Right atrium auricular region (tissue), 2 donors: Measurements from ENCODE around the gene CNTN5. TPM values are rescaled to one million over a fixed set of nuclear protein-coding genes. Genes with fewer than 3 reads are reported as not detected.

ENCODE experiments used
- DNase-seq: peaks from one replicate; pipeline ENCODE4 v3.0.0-alpha.2; 2019; ENCODE audit warnings: low spot score
- H3K27ac ChIP-seq, 2 donors: fragments of 200-600 bp; sonication (generic); 1 replicate in 1 of 2; 2 replicates in 1 of 2; pipeline ENCODE4 v1.5.1; 2016 to 2019
- H3K27me3 ChIP-seq, 2 donors: fragments of 200-600 bp; sonication (generic); one replicate each; pipeline versions ENCODE4 v1.5.1 to v1.6.0; 2017 to 2019
- H3K36me3 ChIP-seq: fragments of 200-600 bp; sonication (generic); one replicate; pipeline ENCODE4 v1.5.1; 2016
- H3K4me1 ChIP-seq, 2 donors: fragments of 200-600 bp; sonication (generic); one replicate each; pipeline versions ENCODE4 v1.5.1 to v1.6.0; 2017 to 2019
- H3K4me3 ChIP-seq, 2 donors: fragments of 200-600 bp; sonication (generic); 1 replicate in 1 of 2; 2 replicates in 1 of 2; pipeline ENCODE4 v1.5.1; 2017 to 2019; ENCODE audit warnings: mild to moderate bottlenecking in 1 of 2, moderate library complexity in 1 of 2
- H3K9me3 ChIP-seq, 2 donors: fragments of 200-600 bp; sonication (generic); one replicate each; pipeline ENCODE4 v1.5.1; 2019
- CTCF ChIP-seq, 2 donors: fragments of 200-600 bp; sonication (generic); IDR thresholded peaks; one replicate each; pipeline ENCODE4 v1.5.1; 2019; ENCODE audit warnings: antibody characterized with exemption in 2 of 2
- total RNA-seq, 2 donors: library from RNA; depleted of rRNA; stranded (reverse); fragments of >200 nt; gene quantifications; one replicate each; pipeline ENCODE4 v1.1.0, GENCODE V29; 2016

Gene CNTN5
- total RNA-seq, 2 donors from 2014 or later: not detected

- H3K27me3 ChIP-seq: no peaks in the 10 kb centered on the region
- no peak overlapping the region for H3K4me3 ChIP-seq
Observed at GRCh38 chr11:100354736-100355135, 1334.0 kb downstream of the CNTN5 start.

DNA sequence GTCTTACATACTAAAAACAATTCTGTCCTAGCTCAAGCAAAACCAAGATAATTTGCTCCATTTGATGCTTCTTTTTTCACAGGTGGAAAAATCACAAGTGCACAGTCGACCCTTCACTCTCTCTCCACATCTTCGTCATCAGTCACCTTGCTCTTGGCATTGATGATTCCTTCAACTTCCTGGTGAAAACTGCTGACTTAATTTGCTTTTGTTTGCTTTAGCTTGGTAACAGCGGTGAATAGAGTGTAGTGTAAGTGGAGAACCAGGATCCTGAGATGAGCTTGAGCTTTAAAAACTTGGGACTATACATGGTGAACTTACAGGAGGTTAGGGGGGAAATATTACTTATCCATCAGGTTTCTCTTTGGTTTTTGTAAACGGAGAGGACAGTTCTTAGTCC, 1335.3 kb downstream of the CNTN5 start:
- H3K27ac ChIP-seq: no peak overlapping the region
- H3K36me3 ChIP-seq: no peaks in the 10 kb centered on the region
- TF ChIP-seq CTCF (IDR thresholded peaks at IDR 0.05): no peak
- H3K9me3 ChIP-seq: no peaks in the 10 kb centered on the region
- H3K27me3 ChIP-seq: no peaks in the 10 kb centered on the region
- no peak for DNase-seq
- no peak overlapping the region for H3K4me3 ChIP-seq
- no peaks in the 10 kb centered on the region for H3K4me1 ChIP-seq

More at GRCh38 chr11:100354736-100355135, 1334.0 kb downstream of the CNTN5 start:
- H3K27ac ChIP-seq: no peak overlapping the region
- H3K4me1 ChIP-seq: no peaks in the 10 kb centered on the region
- H3K36me3 ChIP-seq: no peaks in the 10 kb centered on the region
- no peaks in the 10 kb centered on the region for H3K9me3 ChIP-seq
- TF ChIP-seq CTCF (IDR thresholded peaks at IDR 0.05): no peak
- DNase-seq: no peak

DNA sequence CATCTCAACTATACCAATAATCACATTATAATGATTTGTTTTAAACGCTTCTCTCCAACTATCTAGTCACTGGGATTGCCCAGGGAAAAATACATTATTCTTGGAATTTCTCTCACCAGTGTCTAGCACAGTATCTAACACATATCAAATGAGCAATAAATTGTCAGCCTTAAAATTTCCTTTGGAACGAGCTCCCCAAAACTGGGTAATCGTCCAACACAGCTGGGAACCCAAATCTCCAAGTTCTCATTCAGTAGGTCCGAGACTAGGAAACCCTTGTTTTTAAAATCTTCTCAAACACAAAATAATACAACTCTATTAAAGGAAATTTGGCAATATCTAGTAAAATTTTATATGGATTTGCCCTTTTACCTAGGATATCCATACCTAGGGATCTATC, 1338.5 kb downstream of the CNTN5 start:
- TF ChIP-seq CTCF (IDR thresholded peaks at IDR 0.05): no peak

GRCh38 chr11:100367892-100368291, 1347.1 kb downstream of the CNTN5 start:
- DNase-seq: no peak
- TF ChIP-seq CTCF (IDR thresholded peaks at IDR 0.05): no peak
- H3K9me3 ChIP-seq: peaks cover 0 to 18% of the 10 kb centered on the region in 2 donors
- no peaks in the 10 kb centered on the region for H3K4me1 ChIP-seq
- H3K36me3 ChIP-seq: no peaks in the 10 kb centered on the region
- H3K27me3 ChIP-seq: no peaks in the 10 kb centered on the region
- no peak overlapping the region for H3K27ac ChIP-seq
- no peak overlapping the region for H3K4me3 ChIP-seq

More for the DNA sequence above, 1338.5 kb downstream of the CNTN5 start:
- Histone ChIP-seq H3K27ac (no peak overlapping the region), H3K9me3 (no peaks in the 10 kb centered on the region), H3K36me3 (no peaks in the 10 kb centered on the region), H3K4me1 (no peaks in the 10 kb centered on the region), H3K27me3 (no peaks in the 10 kb centered on the region), H3K4me3 (no peak overlapping the region)
- no peak for DNase-seq

GRCh38 chr11:100383357-100383865, 1362.7 kb downstream of the CNTN5 start:
- no peaks in the 10 kb centered on the region for H3K36me3 ChIP-seq
- DNase-seq: no peak
- H3K4me1 ChIP-seq: no peaks in the 10 kb centered on the region
- no peaks in the 10 kb centered on the region for H3K9me3 ChIP-seq
- no peak overlapping the region for H3K4me3 ChIP-seq
- TF ChIP-seq CTCF (IDR thresholded peaks at IDR 0.05): no peak
- no peaks in the 10 kb centered on the region for H3K27me3 ChIP-seq
- H3K27ac ChIP-seq: no peak overlapping the region

GRCh38 chr11:100396266-100396665, 1375.5 kb downstream of the CNTN5 start:
- no peaks in the 10 kb centered on the region for H3K36me3 ChIP-seq
- H3K27me3 ChIP-seq: no peaks in the 10 kb centered on the region
- H3K27ac ChIP-seq: no peak overlapping the region

More at GRCh38 chr11:100396266-100396665, 1375.5 kb downstream of the CNTN5 start:
- TF ChIP-seq CTCF (IDR thresholded peaks at IDR 0.05): no peak
- DNase-seq: no peak
- peaks cover 0 to 2% of the 10 kb centered on the region in 2 donors for H3K9me3 ChIP-seq
- no peaks in the 10 kb centered on the region for H3K4me1 ChIP-seq
- H3K4me3 ChIP-seq: no peak overlapping the region
